ENCODE data around the gene KCNQ5. TPM values are rescaled to one million over a fixed set of nuclear protein-coding genes. Genes with fewer than 3 reads are reported as not detected.

The KCNQ5 gene
- polyA plus RNA-seq, 3 donors = not detected

- no peaks in the 10 kb centered on the region for H3K9me3 ChIP-seq (replicated peaks in 1 of 2; ENCODE audit: control insufficient read depth in 1 of 2, insufficient read depth in 1 of 2, low read length in 2 of 2)
- Mint-ChIP-seq H3K9me3 (peaks cover 0 to 1% (median 0%) of the 10 kb centered on the region in 7 donors), H3K36me3 (no peaks in the 10 kb centered on the region)
Observed at GRCh38 chr6:72674842-72675241, 53.0 kb downstream of the KCNQ5 start.

DNA sequence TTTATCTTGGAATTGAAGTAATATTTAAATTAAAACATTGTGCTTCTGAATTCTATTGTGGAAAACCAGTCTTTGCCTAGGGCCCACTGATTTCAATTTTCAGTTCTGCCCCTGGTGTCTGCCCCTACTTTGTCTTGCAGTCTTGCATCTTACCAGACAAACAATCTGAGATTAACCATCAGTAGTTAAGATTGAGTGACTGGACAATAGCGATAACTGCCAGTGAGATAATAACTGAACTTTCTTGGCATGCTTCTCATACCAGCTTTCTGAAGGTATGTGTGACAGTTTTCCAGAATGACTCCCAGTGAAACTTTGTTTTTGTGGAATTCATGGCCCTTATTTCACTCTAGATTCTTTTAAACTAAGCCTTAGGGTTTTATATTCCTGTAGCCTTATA is 53.5 kb downstream of the KCNQ5 start:
- Histone ChIP-seq H3K4me2 (replicated peaks; ENCODE audit: extremely low read depth, low read length, poor library complexity, severe bottlenecking) (no peak overlapping the region), H2AFZ (ENCODE audit: insufficient read depth, low read depth, low read length, poor library complexity, severe bottlenecking) (no peak overlapping the region), H3K4me3 (replicated peaks in 1 of 3; ENCODE audit: low read depth in 2 of 3, low read length in 3 of 3) (no peak overlapping the region), H4K20me1 (ENCODE audit: insufficient read depth, low read length) (no peaks in the 10 kb centered on the region), H3K27ac (ENCODE audit: low read depth in 1 of 2, low read length in 2 of 2) (no peak overlapping the region), H3K79me2 (ENCODE audit: insufficient read depth, low read length) (no peaks in the 10 kb centered on the region), H3K9me3 (replicated peaks in 1 of 2; ENCODE audit: control insufficient read depth in 1 of 2, insufficient read depth in 1 of 2, low read length in 2 of 2) (no peaks in the 10 kb centered on the region), H3K9ac (ENCODE audit: insufficient read depth, low read length, poor library complexity, severe bottlenecking) (no peak overlapping the region), H3K27me3 (ENCODE audit: control insufficient read depth in 2 of 2, insufficient read depth in 2 of 2, low read length in 2 of 2) (no peaks in the 10 kb centered on the region), H3K36me3 (replicated peaks in 1 of 2; ENCODE audit: control insufficient read depth in 1 of 2, insufficient read depth in 2 of 2, low read length in 2 of 2) (no peaks in the 10 kb centered on the region), H3K4me1 (ENCODE audit: control insufficient read depth in 1 of 2, insufficient read depth in 2 of 2, low read length in 2 of 2) (no peaks in the 10 kb centered on the region)
- TF ChIP-seq CTCF (IDR thresholded peaks at IDR 0.05) = no peak
- H3K36me3 Mint-ChIP-seq = no peaks in the 10 kb centered on the region
- intact Hi-C loops (cut with micrococcal nuclease) = no loop called here
- H3K9me3 Mint-ChIP-seq = peaks cover 0 to 1% (median 0%) of the 10 kb centered on the region in 7 donors
- DNase-seq = no peak
- WGBS (ENCODE audit: insufficient coverage) = 100% methylated on average over 1 of the region's 1 CpG
- H3K27ac Mint-ChIP-seq = no peak overlapping the region
- H3K4me1 Mint-ChIP-seq = no peaks in the 10 kb centered on the region
- no peaks in the 10 kb centered on the region for H3K27me3 Mint-ChIP-seq (ENCODE audit: low read depth in 3 of 3)
- H3K4me3 Mint-ChIP-seq = no peak overlapping the region

More at GRCh38 chr6:72674842-72675241, 53.0 kb downstream of the KCNQ5 start:
- WGBS (ENCODE audit: insufficient coverage) = no CpG with 5 or more reads among the region's 1 CpG
- Histone ChIP-seq H3K9ac (ENCODE audit: insufficient read depth, low read length, poor library complexity, severe bottlenecking) (no peak overlapping the region), H3K27ac (ENCODE audit: low read depth in 1 of 2, low read length in 2 of 2) (no peak overlapping the region), H3K4me3 (replicated peaks in 1 of 3; ENCODE audit: low read depth in 2 of 3, low read length in 3 of 3) (no peak overlapping the region), H4K20me1 (ENCODE audit: insufficient read depth, low read length) (no peaks in the 10 kb centered on the region), H3K27me3 (ENCODE audit: control insufficient read depth in 2 of 2, insufficient read depth in 2 of 2, low read length in 2 of 2) (no peaks in the 10 kb centered on the region), H2AFZ (ENCODE audit: insufficient read depth, low read depth, low read length, poor library complexity, severe bottlenecking) (no peak overlapping the region), H3K4me2 (replicated peaks; ENCODE audit: extremely low read depth, low read length, poor library complexity, severe bottlenecking) (no peak overlapping the region), H3K79me2 (ENCODE audit: insufficient read depth, low read length) (no peaks in the 10 kb centered on the region), H3K36me3 (replicated peaks in 1 of 2; ENCODE audit: control insufficient read depth in 1 of 2, insufficient read depth in 2 of 2, low read length in 2 of 2) (no peaks in the 10 kb centered on the region), H3K4me1 (ENCODE audit: control insufficient read depth in 1 of 2, insufficient read depth in 2 of 2, low read length in 2 of 2) (no peaks in the 10 kb centered on the region)
- no peak overlapping the region for H3K4me3 Mint-ChIP-seq
- intact Hi-C loops (cut with micrococcal nuclease) = no loop called here
- DNase-seq = no peak
- no peaks in the 10 kb centered on the region for H3K27me3 Mint-ChIP-seq (ENCODE audit: low read depth in 3 of 3)
- H3K27ac Mint-ChIP-seq = no peak overlapping the region
- TF ChIP-seq CTCF (IDR thresholded peaks at IDR 0.05) = no peak
- H3K4me1 Mint-ChIP-seq = no peaks in the 10 kb centered on the region

Measured in CD14-positive monocyte (primary cell).